Breast epithelium (tissue), 4 donors: ENCODE data around the gene LIF. TPM values are rescaled to one million over a fixed set of nuclear protein-coding genes. Genes with fewer than 3 reads are reported as not detected.
A peak's percentile ranks its signal among the peaks of the same experiment; 100 is the strongest.

Experiments used
- DNase-seq, 2 donors: peaks; one replicate each; pipeline ENCODE4 v3.0.0-alpha.2; 2019; ENCODE audit warnings: low spot score in 2 of 2
- H3K27ac ChIP-seq, 2 donors: fragments of 200-600 bp; sonication (generic) in 1 of 2; one replicate each; pipeline ENCODE4 v1.5.1; 2016 to 2019; ENCODE audit warnings: mild to moderate bottlenecking in 1 of 2
- H3K27me3 ChIP-seq, 2 donors: fragments of 200-600 bp; sonication (generic) in 1 of 2; one replicate each; pipeline versions ENCODE4 v1.5.1 to v1.6.0; 2017 to 2019; ENCODE audit warnings: control low read depth in 1 of 2, mild to moderate bottlenecking in 1 of 2
- H3K36me3 ChIP-seq: fragments of 200-600 bp; one replicate; pipeline ENCODE4 v1.5.1; 2019
- H3K4me1 ChIP-seq, 2 donors: fragments of 200-600 bp; sonication (generic); one replicate each; pipeline ENCODE4 v1.5.1; 2016 to 2019; ENCODE audit warnings: control low read depth in 1 of 2
- H3K4me3 ChIP-seq, 3 donors: fragments of 200-600 bp; sonication (generic); 1 replicate in 2 of 3; 2 replicates in 1 of 3; pipeline ENCODE4 v1.5.1; 2016 to 2019; ENCODE audit warnings: mild to moderate bottlenecking in 3 of 3, moderate library complexity in 2 of 3
- H3K9me3 ChIP-seq, 2 donors: fragments of 200-600 bp; sonication (generic) in 1 of 2; one replicate each; pipeline ENCODE4 v1.5.1; 2016 to 2019; ENCODE audit warnings: control low read depth in 1 of 2
- POLR2A ChIP-seq: fragments of 450-650 bp; IDR thresholded peaks from one replicate; pipeline ENCODE4 v1.6.1; 2016; ENCODE audit warnings: antibody characterized with exemption, mild to moderate bottlenecking, moderate library complexity
- POLR2AphosphoS5 ChIP-seq, 3 donors: sonication (generic); formaldehyde crosslinking; IDR thresholded peaks; one replicate each; pipeline ENCODE4 v1.6.1; 2017; ENCODE audit warnings: antibody characterized with exemption in 3 of 3
- intact Hi-C: fragments of 100-400 bp; cut with DNase I; formaldehyde crosslinking; loops from one replicate; pipeline ENCODE4 v1.15.1; 2023; ENCODE audit warnings: low total_unique reads
- total RNA-seq, 3 donors: library from RNA; depleted of rRNA; stranded (reverse); fragments of >200 nt; gene quantifications; one replicate each; pipeline ENCODE4 v1.1.0, GENCODE V29; 2016
- TF ChIP-seq, protein P1 (sequence below), 3 donors: fragments of 450-650 bp; IDR thresholded peaks; one replicate each; pipeline ENCODE4 v1.5.1; 2016 to 2017; ENCODE audit warnings: antibody characterized with exemption in 3 of 3, mild to moderate bottlenecking in 3 of 3, moderate library complexity in 3 of 3

The LIF gene
- total RNA-seq, 3 donors from 2014 or later = 1.4 to 9.5 (median 1.6) TPM

DNA sequence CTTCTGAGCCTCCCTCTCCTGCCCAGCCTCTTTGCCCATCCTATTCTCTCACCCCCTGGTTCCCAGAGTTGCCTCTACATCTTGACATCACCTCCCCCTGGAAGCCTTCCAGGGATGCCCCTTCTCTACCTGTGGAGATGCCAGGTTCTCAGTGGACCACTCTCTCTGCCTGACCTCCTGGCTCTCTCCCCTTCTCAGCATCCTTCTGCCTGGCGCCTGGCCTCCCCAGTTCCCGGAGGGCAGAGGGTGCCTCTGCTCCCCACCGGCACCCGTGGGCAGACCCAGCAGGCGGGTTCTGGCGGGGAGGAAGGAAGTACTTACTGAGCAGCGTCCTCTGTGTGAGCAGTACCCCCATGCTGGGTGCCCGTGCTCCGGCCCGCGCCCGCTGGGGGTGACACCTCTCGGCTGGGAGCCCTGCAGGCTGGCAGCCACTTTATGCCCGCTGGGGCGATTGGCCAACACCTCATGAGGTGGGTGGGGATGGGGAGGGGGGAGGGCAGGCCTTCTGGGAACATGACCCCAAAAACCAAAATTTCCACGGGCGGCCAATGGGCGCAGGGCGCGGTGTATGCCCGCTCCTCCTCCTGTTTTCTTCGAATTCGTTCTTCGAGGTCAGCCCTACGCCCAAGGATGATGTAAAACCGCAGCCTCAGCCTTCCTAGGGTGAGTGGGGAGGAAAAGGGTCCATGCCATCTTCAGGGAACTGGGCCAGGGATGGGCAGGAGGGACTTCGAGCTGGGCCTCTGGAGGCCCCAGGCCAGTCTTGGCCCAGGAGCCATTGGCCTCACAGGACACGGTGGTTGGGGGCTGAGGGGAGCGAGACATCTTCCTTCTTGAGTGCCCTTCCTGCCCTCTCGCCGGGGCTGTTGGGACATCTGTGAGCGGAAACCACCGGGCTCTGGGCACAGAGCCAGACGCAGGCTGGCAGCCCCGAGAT is 20.2 kb upstream of the LIF start, which contains the start of gene OSM:
TSS of gene OSM (minus strand) at position 407 of the 937 bp plus-strand sequence. CDS start at position 355, 52 bp downstream.
- peak within 1 kb of the TSS; percentile 33 to 48 (median 35) for H3K4me3 ChIP-seq
- no peaks in the 10 kb centered on the region for H3K27me3 ChIP-seq
- peak within 1 kb of the TSS in 1 of 2 donors; percentile 69 for H3K27ac ChIP-seq
- DNase-seq = no peak
- intact Hi-C loops = no loop called here
- H3K9me3 ChIP-seq = no peaks in the 10 kb centered on the region
- H3K36me3 ChIP-seq = no peaks in the 10 kb centered on the region
- no peak for TF ChIP-seq POLR2A
- TF ChIP-seq POLR2AphosphoS5 (IDR thresholded peaks at IDR 0.05) = no peak
- TF ChIP-seq, protein P1, sequence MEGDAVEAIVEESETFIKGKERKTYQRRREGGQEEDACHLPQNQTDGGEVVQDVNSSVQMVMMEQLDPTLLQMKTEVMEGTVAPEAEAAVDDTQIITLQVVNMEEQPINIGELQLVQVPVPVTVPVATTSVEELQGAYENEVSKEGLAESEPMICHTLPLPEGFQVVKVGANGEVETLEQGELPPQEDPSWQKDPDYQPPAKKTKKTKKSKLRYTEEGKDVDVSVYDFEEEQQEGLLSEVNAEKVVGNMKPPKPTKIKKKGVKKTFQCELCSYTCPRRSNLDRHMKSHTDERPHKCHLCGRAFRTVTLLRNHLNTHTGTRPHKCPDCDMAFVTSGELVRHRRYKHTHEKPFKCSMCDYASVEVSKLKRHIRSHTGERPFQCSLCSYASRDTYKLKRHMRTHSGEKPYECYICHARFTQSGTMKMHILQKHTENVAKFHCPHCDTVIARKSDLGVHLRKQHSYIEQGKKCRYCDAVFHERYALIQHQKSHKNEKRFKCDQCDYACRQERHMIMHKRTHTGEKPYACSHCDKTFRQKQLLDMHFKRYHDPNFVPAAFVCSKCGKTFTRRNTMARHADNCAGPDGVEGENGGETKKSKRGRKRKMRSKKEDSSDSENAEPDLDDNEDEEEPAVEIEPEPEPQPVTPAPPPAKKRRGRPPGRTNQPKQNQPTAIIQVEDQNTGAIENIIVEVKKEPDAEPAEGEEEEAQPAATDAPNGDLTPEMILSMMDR (IDR thresholded peaks at IDR 0.05) = no peak
- H3K4me1 ChIP-seq = no peaks in the 10 kb centered on the region

DNA sequence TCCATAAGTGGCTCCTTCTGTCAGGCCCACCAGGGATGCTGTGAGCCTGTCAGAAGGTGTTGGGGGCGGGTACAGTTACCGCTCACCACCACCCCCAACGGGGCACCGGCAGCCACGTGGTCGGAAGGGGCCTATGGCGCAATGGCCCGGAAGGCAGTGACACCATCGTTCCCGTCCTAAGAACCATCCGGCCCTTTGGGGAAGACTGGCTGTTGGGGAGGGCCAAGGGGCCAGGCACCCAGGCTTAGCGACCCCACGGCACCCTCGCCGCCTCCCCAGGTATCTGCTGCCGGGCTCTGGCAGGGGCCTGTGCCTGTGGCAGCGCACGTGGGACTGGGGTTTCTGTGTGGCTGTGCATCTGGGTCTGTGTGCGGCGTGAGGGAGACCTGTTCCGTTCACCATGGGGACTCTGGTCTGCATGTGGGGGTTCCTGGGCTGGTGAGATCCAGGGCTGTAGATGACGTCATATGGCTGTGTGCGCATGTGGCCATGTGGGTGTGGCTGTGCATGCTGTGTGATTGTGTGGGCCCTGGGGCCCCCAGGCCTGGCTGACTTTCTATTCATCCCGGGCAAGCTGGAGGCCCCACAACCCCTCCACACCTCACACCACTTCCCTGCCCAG is 19.4 kb upstream of the LIF start:
- no peak for DNase-seq
- Histone ChIP-seq H3K27me3 (no peaks in the 10 kb centered on the region), H3K4me3 (peak overlapping the region; percentile 33 to 48 (median 35)), H3K4me1 (no peaks in the 10 kb centered on the region), H3K27ac (peak overlapping the region in 1 of 2 donors; percentile 69), H3K9me3 (no peaks in the 10 kb centered on the region), H3K36me3 (no peaks in the 10 kb centered on the region)
- TF ChIP-seq POLR2AphosphoS5 (IDR thresholded peaks at IDR 0.05) = peak in 1 of 3 donors; percentile 13
- TF ChIP-seq POLR2A = no peak
- TF ChIP-seq, protein P1 (IDR thresholded peaks at IDR 0.05) = no peak
- intact Hi-C loops = no loop called here

DNA sequence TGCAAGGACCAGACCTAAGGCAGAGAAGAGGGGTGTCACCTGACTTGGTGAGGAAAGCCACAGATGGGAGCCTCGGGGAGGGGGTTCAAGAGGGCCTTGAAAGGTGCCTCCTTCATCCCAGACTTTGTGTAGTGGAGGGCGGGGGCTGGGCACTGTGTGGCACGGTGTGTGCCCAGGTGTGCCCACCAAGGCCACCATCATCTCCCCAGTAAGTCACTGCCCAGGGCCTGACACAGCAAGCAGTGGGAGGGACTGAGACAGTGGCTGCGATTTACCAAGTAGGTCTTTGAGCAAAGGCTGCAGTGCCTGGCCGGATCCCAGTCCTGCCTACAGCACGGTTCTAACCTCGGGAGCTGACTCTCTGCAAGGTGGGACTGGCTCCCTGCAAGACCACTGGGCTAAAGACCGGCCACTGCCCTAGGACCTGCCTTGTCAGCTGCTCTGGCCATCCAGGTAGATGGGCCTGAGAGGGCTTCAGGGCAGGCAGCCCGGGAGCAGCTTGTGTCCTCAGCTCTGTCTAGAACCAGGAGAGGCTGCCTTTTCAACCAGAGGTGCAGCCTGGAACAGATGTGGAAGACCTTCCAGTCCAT is 18.7 kb upstream of the LIF start:
- intact Hi-C loops = no loop called here
- no peak for DNase-seq
- H3K36me3 ChIP-seq = no peaks in the 10 kb centered on the region
- H3K27ac ChIP-seq = no peak overlapping the region
- peak overlapping the region in 1 of 3 donors; percentile 48 for H3K4me3 ChIP-seq
- H3K27me3 ChIP-seq = no peaks in the 10 kb centered on the region
- no peaks in the 10 kb centered on the region for H3K4me1 ChIP-seq
- no peaks in the 10 kb centered on the region for H3K9me3 ChIP-seq
- TF ChIP-seq POLR2A = no peak

DNA sequence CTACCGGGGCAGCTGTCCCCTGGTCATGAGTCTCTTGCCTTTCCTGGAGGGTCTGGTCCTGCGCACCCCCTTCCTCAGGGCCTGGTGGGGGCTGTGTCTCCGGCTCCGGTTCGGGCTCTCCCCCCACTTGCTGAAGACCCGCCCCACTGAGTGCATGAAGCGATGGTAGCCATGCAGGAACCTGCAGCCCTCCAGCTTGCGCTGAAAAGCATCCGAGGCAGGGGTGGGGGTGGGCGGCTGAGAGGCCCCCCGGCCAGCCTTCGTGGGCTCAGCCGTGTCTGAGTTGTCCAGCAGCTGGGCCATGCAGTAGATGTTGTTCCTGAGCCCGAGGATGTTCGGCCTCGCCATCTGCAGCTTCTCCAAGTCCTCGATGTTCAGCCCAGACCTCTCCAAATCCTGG is 17.3 kb upstream of the LIF start:
- intact Hi-C loops = no loop called here
- no peak overlapping the region for H3K27ac ChIP-seq

More for the DNA sequence above, 17.3 kb upstream of the LIF start:
- Histone ChIP-seq H3K9me3 (no peaks in the 10 kb centered on the region), H3K27me3 (no peaks in the 10 kb centered on the region), H3K4me1 (no peaks in the 10 kb centered on the region), H3K4me3 (no peak overlapping the region), H3K36me3 (no peaks in the 10 kb centered on the region)
- DNase-seq = no peak
- TF ChIP-seq POLR2A = no peak
- TF ChIP-seq, protein P1 (IDR thresholded peaks at IDR 0.05) = no peak
- TF ChIP-seq POLR2AphosphoS5 (IDR thresholded peaks at IDR 0.05) = no peak
